OCI-LY7 (cell line): ENCODE data around the gene ITPKB. TPM values are rescaled to one million over a fixed set of nuclear protein-coding genes. Genes with fewer than 3 reads are reported as not detected.

Experiments used
- BruUV-seq: library from RNA; stranded (reverse); fragments of 400-500 nt; replicated peaks from 2 replicates; lab custom pipeline; 2021; lab: Mats Ljungman, UMichigan
- CTCF ChIA-PET: fragments of 300-600 bp; sonication (Branson Sonifier 250); formaldehyde crosslinking; loops from one replicate; lab custom pipeline; 2022; ENCODE audit warnings: antibody characterized with exemption; ENCODE audit not compliant: unreplicated experiment; lab: Charles Lee
- POLR2A ChIA-PET: fragments of 300-600 bp; sonication (Branson Sonifier 250); formaldehyde crosslinking; loops from one replicate; lab custom pipeline; 2022; ENCODE audit warnings: antibody characterized with exemption; lab: Charles Lee
- DNase-seq: peaks from one replicate; pipeline ENCODE4 v3.0.0-alpha.2; 2015; ENCODE audit warnings: low spot score
- H2AFZ ChIP-seq: fragments of 200-600 bp; sonication (generic), shearing (Covaris generic); 2 replicates; pipeline ENCODE4 v1.6.1; 2014; ENCODE audit warnings: mild to moderate bottlenecking, antibody characterized with exemption, low read length, moderate library complexity
- H3K27ac ChIP-seq: fragments of 200-600 bp; sonication (generic); 2 replicates; pipeline ENCODE4 v1.5.1; 2014; ENCODE audit warnings: mixed run types, low read depth, mild to moderate bottlenecking, moderate library complexity, low read length, inconsistent platforms; ENCODE audit not compliant: poor library complexity, severe bottlenecking
- H3K36me3 ChIP-seq: fragments of 200-600 bp; sonication (generic); 2 replicates; pipeline ENCODE4 v1.6.1; 2014; ENCODE audit warnings: mild to moderate bottlenecking, antibody characterized with exemption, low read length, moderate library complexity, mixed read lengths; ENCODE audit not compliant: insufficient read depth
- H3K4me1 ChIP-seq: fragments of 200-600 bp; sonication (generic); 2 replicates; pipeline ENCODE4 v1.5.1; 2014; ENCODE audit warnings: mild to moderate bottlenecking, low read length; ENCODE audit not compliant: insufficient read depth, poor library complexity, severe bottlenecking
- H3K4me2 ChIP-seq: fragments of 200-600 bp; sonication (generic); 2 replicates; pipeline ENCODE4 v1.6.1; 2014; ENCODE audit warnings: mild to moderate bottlenecking, low read length
- H3K4me3 ChIP-seq: fragments of 200-600 bp; sonication (generic); 2 replicates; pipeline ENCODE4 v1.5.1; 2014; ENCODE audit warnings: mild to moderate bottlenecking, low read depth, low read length; ENCODE audit not compliant: poor library complexity, severe bottlenecking
- H3K79me2 ChIP-seq: fragments of 200-600 bp; sonication (generic); 2 replicates; pipeline ENCODE4 v1.6.1; 2016; ENCODE audit warnings: low read depth, mild to moderate bottlenecking, low read length, moderate library complexity, mixed read lengths; ENCODE audit not compliant: insufficient read depth
- H3K9me2 ChIP-seq: fragments of 200-600 bp; sonication (generic); 2 replicates; pipeline ENCODE4 v1.6.1; 2016; ENCODE audit warnings: mild to moderate bottlenecking, low read length, mixed read lengths; ENCODE audit not compliant: insufficient read depth
- H3K9me3 ChIP-seq: fragments of 200-600 bp; sonication (generic); 2 replicates; pipeline ENCODE4 v1.6.1; 2014; ENCODE audit warnings: mild to moderate bottlenecking, mixed run types, low read length, mixed read lengths
- H4K20me1 ChIP-seq: fragments of 200-600 bp; sonication (generic); 2 replicates; pipeline ENCODE4 v1.6.1; 2014; ENCODE audit warnings: mild to moderate bottlenecking, antibody characterized with exemption, low read length, moderate library complexity, mixed read lengths; ENCODE audit not compliant: insufficient read depth
- CTCF ChIP-seq: fragments of 200-600 bp; sonication (generic); conservative IDR thresholded peaks from 2 replicates; pipeline ENCODE4 v1.5.1; 2014; ENCODE audit warnings: mild to moderate bottlenecking, antibody characterized with exemption, low read length, moderate library complexity, mixed read lengths
- EZH2phosphoT487 ChIP-seq: fragments of 200-600 bp; sonication (generic); IDR thresholded peaks from 2 replicates; pipeline ENCODE4 v1.6.1; 2018; ENCODE audit warnings: low read depth, borderline replicate concordance, mild to moderate bottlenecking, mixed run types, antibody characterized with exemption, low read length, moderate library complexity, mixed read lengths
- intact Hi-C: fragments of 100-400 bp; cut with micrococcal nuclease; formaldehyde crosslinking; loops from one replicate; pipeline ENCODE4 v1.10.0; 2022; ENCODE audit not compliant: unreplicated experiment
- total RNA-seq, 2 experiments: library from RNA; depleted of rRNA in 1 of 2; stranded (reverse); fragments of >200 nt in 1 of 2; shearing (Covaris generic) in 1 of 2; gene quantifications; 2 replicates each; pipeline ENCODE4 v1.2.3, GENCODE V29; 2014 to 2022

ITPKB gene
- total RNA-seq, 2 experiments from 2014 or later = 20.5 to 33.3 TPM

- Histone ChIP-seq H3K36me3 (peaks cover 56% of the 10 kb centered on the region), H3K79me2 (peaks cover 76% of the 10 kb centered on the region), H3K4me3 (peak overlapping the region; percentile 83), H3K9me2 (no peaks in the 10 kb centered on the region), H2AFZ (no peak overlapping the region), H3K9me3 (no peaks in the 10 kb centered on the region), H3K27ac (peak overlapping the region; percentile 83), H3K4me2 (peak overlapping the region; percentile 85), H3K4me1 (peaks cover 77% of the 10 kb centered on the region), H4K20me1 (peaks cover 28% of the 10 kb centered on the region)
- TF ChIP-seq EZH2phosphoT487 (no peak), CTCF (no peak)
- ChIA-PET POLR2A (interaction anchor here (0.6 to 1.5 kb wide), 9 partner anchors 25 to 498 kb away, joined by 3 to 10 read pairs (median 3); no protein-coding TSS in a partner anchor), CTCF (interaction anchor here (0.8 to 1.0 kb wide), 2 partner anchors 82 to 87 kb away, joined by 3 read pairs; no protein-coding TSS in a partner anchor)
- peak; percentile 48 for DNase-seq
- intact Hi-C loops = loop anchor here (2.0 to 10.0 kb wide), 4 partner anchors 34 to 329 kb away; partner anchors contain the start of gene PARP1
- BruUV-seq = no TSS peak
Measured at GRCh38 chr1:226736001-226736907, 2.8 kb downstream of the ITPKB start.

GRCh38 chr1:226735576-226735975, 3.5 kb downstream of the ITPKB start:
- intact Hi-C loops = loop anchor here (5.0 to 10.0 kb wide), 3 partner anchors 33 to 328 kb away; partner anchors contain the start of gene PARP1
- Histone ChIP-seq H4K20me1 (peaks cover 28% of the 10 kb centered on the region), H3K9me2 (no peaks in the 10 kb centered on the region), H2AFZ (no peak overlapping the region), H3K79me2 (peaks cover 83% of the 10 kb centered on the region), H3K36me3 (peaks cover 63% of the 10 kb centered on the region), H3K9me3 (no peaks in the 10 kb centered on the region), H3K4me2 (peak overlapping the region; percentile 85), H3K4me3 (peak overlapping the region; percentile 83), H3K4me1 (peaks cover 77% of the 10 kb centered on the region), H3K27ac (peak overlapping the region; percentile 83)
- no peak for DNase-seq
- ChIA-PET POLR2A (interaction anchor here (1.2 to 1.4 kb wide), 3 partner anchors 24 to 82 kb away, joined by 3 to 6 read pairs (median 4); no protein-coding TSS in a partner anchor), CTCF (no interaction called here)
- no peak for TF ChIP-seq EZH2phosphoT487
- no peak for TF ChIP-seq CTCF
- no TSS peak for BruUV-seq
